Peyer's patch (tissue), 4 donors: ENCODE measurements around the gene TRIO. TPM values are rescaled to one million over a fixed set of nuclear protein-coding genes. Genes with fewer than 3 reads are reported as not detected.

Experiments
- DNase-seq, 3 donors: peaks; one replicate each; pipeline ENCODE4 v3.0.0-alpha.2; 2017 to 2019
- H3K27ac ChIP-seq, 4 donors: fragments of 200-600 bp; sonication (generic); one replicate each; pipeline ENCODE4 v1.5.1; 2016 to 2019
- H3K27me3 ChIP-seq, 2 donors: fragments of 200-600 bp; sonication (generic); one replicate each; pipeline ENCODE4 v1.5.1; 2019
- H3K36me3 ChIP-seq, 3 donors: fragments of 200-600 bp; sonication (generic); one replicate each; pipeline ENCODE4 v1.5.1; 2016 to 2019
- H3K4me1 ChIP-seq, 4 donors: fragments of 200-600 bp; sonication (generic); one replicate each; pipeline ENCODE4 v1.5.1; 2016 to 2019
- H3K4me3 ChIP-seq, 4 donors: fragments of 200-600 bp; sonication (generic); 1 replicate in 3 of 4; 2 replicates in 1 of 4; pipeline ENCODE4 v1.5.1; 2016 to 2019; ENCODE audit warnings: mild to moderate bottlenecking in 1 of 4
- H3K9me3 ChIP-seq, 4 donors: fragments of 200-600 bp; sonication (generic); one replicate each; pipeline ENCODE4 v1.5.1; 2016 to 2019; ENCODE audit warnings: mild to moderate bottlenecking in 1 of 4
- POLR2A ChIP-seq, 2 donors: fragments of 450-650 bp; IDR thresholded peaks; one replicate each; pipeline ENCODE4 v1.5.1; 2017; ENCODE audit warnings: antibody characterized with exemption in 2 of 2, mild to moderate bottlenecking in 2 of 2, moderate library complexity in 2 of 2
- total RNA-seq, 4 donors: library from RNA; depleted of rRNA; stranded (reverse); fragments of >200 nt; gene quantifications; one replicate each; pipeline ENCODE4 v1.1.0, GENCODE V29; 2016
- TF ChIP-seq, protein P1 (sequence below), 6 experiments: fragments of 450-650 bp in 4 of 6; fragments of 200-600 bp in 2 of 6; sonication (generic) in 1 of 6; IDR thresholded peaks; one replicate each; pipeline ENCODE4 v1.5.1; 2017 to 2019; ENCODE audit warnings: antibody characterized with exemption in 6 of 6, mild to moderate bottlenecking in 3 of 6, moderate library complexity in 1 of 6

TRIO gene
- total RNA-seq, 4 donors from 2014 or later, result 171 to 456 (median 340) TPM

DNA sequence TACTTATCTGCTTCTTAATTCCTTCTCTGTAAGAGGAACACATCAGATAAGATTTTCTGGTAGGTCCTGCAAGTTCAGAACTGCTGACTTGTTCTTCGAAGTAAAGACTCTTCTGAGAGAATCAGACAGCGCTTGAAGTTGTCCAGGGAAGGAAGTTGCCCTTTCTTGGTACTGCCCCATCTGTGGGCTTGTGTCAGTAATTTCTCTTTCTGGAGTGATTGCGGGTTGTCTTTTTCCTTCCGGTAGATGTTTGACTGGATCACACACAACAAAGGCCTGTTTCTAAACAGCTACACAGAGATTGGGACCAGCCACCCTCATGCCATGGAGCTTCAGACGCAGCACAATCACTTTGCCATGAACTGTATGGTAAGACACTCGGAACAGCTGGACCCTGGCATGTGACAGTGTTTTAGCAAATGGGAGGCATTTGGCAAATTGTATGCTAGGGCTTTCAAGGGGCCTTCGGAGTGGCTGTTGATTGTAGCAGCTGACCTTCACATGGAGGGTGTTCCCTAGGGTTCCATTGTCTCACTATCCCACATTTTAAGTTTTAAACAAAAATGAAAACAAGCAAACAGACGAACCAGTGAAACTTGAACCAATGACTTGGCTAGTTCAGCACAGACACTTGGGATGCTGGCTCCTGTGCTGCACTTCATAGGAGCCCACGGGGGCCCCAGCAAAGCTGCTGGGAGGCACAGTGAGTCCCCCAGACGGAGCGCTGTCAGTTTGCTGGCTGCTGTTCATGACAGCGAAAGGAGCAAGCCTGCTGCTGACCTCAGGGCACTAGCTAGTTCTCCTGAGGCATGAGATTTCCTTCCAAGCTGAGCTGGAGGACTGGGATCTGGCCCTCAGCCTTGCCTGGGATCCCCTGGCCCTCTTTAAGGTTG is 149.9 kb downstream of the TRIO start:
- Histone ChIP-seq H3K9me3 (no peaks in the 10 kb centered on the region), H3K4me3 (no peak overlapping the region), H3K27ac (no peak overlapping the region), H3K4me1 (no peaks in the 10 kb centered on the region), H3K36me3 (peaks cover 0 to 61% (median 0%) of the 10 kb centered on the region in 3 donors), H3K27me3 (no peaks in the 10 kb centered on the region)
- no peak for TF ChIP-seq POLR2A (IDR thresholded peaks at IDR 0.05)
- TF ChIP-seq, protein P1, sequence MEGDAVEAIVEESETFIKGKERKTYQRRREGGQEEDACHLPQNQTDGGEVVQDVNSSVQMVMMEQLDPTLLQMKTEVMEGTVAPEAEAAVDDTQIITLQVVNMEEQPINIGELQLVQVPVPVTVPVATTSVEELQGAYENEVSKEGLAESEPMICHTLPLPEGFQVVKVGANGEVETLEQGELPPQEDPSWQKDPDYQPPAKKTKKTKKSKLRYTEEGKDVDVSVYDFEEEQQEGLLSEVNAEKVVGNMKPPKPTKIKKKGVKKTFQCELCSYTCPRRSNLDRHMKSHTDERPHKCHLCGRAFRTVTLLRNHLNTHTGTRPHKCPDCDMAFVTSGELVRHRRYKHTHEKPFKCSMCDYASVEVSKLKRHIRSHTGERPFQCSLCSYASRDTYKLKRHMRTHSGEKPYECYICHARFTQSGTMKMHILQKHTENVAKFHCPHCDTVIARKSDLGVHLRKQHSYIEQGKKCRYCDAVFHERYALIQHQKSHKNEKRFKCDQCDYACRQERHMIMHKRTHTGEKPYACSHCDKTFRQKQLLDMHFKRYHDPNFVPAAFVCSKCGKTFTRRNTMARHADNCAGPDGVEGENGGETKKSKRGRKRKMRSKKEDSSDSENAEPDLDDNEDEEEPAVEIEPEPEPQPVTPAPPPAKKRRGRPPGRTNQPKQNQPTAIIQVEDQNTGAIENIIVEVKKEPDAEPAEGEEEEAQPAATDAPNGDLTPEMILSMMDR (IDR thresholded peaks at IDR 0.05), result no peak
- DNase-seq, result no peak

DNA sequence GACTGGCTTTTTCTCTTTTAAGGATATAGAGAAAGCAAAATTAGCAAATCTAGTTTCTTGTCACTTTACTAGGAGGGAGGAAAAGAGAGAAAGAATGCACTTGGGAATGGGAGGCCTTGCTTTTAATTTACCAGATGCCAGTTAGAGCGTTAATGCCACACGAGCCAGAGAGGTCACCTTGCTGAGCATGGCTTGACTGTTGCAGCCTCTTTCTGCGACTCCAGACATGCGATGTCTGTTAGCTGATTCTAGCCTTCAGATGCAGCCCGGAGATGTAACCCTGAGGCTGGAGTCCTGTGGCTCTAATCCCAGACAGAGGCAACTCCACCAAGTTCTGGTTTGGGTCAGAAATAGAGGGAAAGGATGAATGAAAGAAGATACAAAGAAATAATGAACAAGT is 152.5 kb downstream of the TRIO start:
- H3K4me3 ChIP-seq, result no peak overlapping the region
- H3K9me3 ChIP-seq, result no peaks in the 10 kb centered on the region
- no peaks in the 10 kb centered on the region for H3K4me1 ChIP-seq
- no peak for TF ChIP-seq POLR2A (IDR thresholded peaks at IDR 0.05)
- TF ChIP-seq, protein P1 (IDR thresholded peaks at IDR 0.05), result no peak
- no peak for DNase-seq
- H3K27ac ChIP-seq, result no peak overlapping the region
- H3K36me3 ChIP-seq, result peaks cover 0 to 51% (median 0%) of the 10 kb centered on the region in 3 donors
- no peaks in the 10 kb centered on the region for H3K27me3 ChIP-seq

DNA sequence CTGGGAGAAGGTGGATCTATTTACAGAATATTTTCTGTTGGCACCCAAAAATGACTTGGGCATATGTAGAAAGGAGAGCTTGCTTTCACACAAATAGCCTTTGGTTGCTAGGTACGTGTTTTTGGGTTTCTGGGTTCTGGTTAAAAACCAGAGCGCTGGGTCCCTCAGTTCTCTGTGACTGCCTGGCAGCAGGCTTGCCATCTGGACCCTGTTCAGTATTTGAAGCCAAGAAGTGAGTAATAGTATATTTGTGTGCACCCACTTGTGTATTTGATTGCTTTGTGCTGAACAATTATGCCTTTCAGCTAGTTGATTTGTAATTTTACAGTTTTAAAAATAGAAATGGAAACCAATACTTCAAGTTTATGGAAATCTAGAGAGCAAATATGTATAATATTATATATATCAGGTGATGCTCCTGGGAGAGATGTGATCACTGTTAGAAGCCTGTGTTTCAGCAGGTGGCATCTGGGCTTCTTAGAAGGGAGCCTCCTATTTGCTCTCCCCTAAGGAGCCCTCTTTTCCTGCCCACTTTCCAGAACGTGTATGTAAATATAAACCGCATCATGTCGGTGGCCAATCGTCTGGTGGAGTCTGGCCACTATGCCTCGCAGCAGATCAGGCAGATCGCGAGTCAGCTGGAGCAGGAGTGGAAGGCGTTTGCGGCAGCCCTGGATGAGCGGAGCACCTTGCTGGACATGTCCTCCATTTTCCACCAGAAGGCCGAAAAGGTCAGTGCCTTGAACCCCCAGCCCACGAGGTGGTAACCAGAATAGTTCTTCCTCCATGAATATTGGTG is 153.6 kb downstream of the TRIO start:
- Histone ChIP-seq H3K4me1 (no peaks in the 10 kb centered on the region), H3K9me3 (no peaks in the 10 kb centered on the region), H3K27me3 (no peaks in the 10 kb centered on the region), H3K27ac (no peak overlapping the region), H3K36me3 (peaks cover 0 to 46% (median 0%) of the 10 kb centered on the region in 3 donors), H3K4me3 (no peak overlapping the region)
- DNase-seq, result no peak
- TF ChIP-seq POLR2A (IDR thresholded peaks at IDR 0.05), result no peak
- TF ChIP-seq, protein P1 (IDR thresholded peaks at IDR 0.05), result no peak

DNA sequence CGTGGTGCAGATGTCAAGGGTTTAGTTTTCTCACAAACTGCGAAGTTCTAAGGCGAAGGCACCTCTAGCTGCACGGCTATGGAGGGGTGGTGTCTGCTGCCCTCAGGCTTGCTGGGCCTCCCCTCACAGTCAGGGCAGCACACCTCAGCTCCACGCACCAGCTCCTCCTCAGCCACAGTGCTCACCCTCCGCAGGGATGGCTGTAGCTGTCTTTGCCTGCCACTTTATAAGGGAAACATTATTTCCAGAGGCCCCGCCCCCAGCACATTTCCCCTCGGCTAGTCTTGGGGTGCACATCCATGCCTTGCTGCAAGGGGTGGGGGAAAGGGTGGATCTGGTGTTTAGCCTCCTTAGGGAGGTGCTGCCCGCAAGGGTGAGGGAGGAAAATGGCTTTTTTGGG is 154.6 kb downstream of the TRIO start:
- no peak for DNase-seq
- Histone ChIP-seq H3K4me3 (no peak overlapping the region), H3K36me3 (peaks cover 0 to 40% (median 0%) of the 10 kb centered on the region in 3 donors), H3K27me3 (no peaks in the 10 kb centered on the region), H3K27ac (no peak overlapping the region), H3K4me1 (no peaks in the 10 kb centered on the region), H3K9me3 (no peaks in the 10 kb centered on the region)
- no peak for TF ChIP-seq POLR2A (IDR thresholded peaks at IDR 0.05)
- TF ChIP-seq, protein P1 (IDR thresholded peaks at IDR 0.05), result no peak

DNA sequence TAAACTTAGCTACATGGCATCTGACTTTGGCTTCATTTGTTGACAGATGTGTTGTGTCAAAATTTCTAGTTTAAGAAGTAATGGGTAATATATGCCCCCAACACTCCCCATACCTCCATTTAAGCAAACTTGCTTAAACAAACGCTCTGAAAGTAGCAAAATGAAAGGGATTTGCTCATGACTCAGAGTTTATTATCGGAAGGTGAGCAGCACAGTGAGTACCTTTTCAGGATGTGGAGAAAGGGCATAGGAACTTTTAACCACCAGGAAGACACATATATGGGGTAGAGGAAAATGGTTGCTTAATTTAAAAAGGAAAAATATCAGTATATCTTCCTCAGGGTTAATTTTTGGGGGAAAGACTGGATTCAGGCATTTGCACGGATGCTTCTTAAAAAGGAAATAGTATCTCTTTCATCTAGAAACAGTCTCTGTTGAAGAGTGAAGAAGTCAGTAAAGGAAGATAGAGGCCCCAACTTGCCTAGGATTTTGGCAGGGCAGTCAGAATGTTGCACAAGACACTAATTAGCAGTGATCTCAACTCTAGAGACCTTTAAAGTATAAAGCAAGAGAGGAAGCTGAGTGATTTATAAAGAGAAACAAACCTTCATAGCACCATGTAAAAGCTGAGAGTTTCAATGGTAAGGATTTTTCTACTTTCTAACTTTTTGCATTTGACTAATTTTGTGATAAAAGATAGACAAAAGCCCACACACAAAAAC is 155.1 kb downstream of the TRIO start:
- TF ChIP-seq, protein P1 (IDR thresholded peaks at IDR 0.05), result no peak
- no peak for TF ChIP-seq POLR2A (IDR thresholded peaks at IDR 0.05)
- no peaks in the 10 kb centered on the region for H3K4me1 ChIP-seq
- no peaks in the 10 kb centered on the region for H3K9me3 ChIP-seq
- H3K4me3 ChIP-seq, result no peak overlapping the region
- peaks cover 0 to 34% (median 0%) of the 10 kb centered on the region in 3 donors for H3K36me3 ChIP-seq
- H3K27ac ChIP-seq, result no peak overlapping the region
- no peak for DNase-seq
- H3K27me3 ChIP-seq, result no peaks in the 10 kb centered on the region
